ENCODE results near the gene RNF130.
"Not testable (repeated sequence)": the region's sequence is repeated elsewhere in the genome, so short reads cannot be mapped to it uniquely, and the experiment has no call there.

The RNF130 gene

GRCh38 chr5:180013678-180014077, 57.9 kb downstream of the RNF130 start:
- no peak for DNase-seq

- DNase-seq = no peak
Observed at GRCh38 chr5:180012316-180012715, 59.2 kb downstream of the RNF130 start.

- no peak for DNase-seq
Observed at GRCh38 chr5:180010636-180011035, 60.9 kb downstream of the RNF130 start.

GRCh38 chr5:180009581-180009980, 62.0 kb downstream of the RNF130 start:
- DNase-seq = no peak

GRCh38 chr5:180008433-180008832, 63.1 kb downstream of the RNF130 start:
- no peak for DNase-seq

GRCh38 chr5:180007582-180007981, 64.0 kb downstream of the RNF130 start:
- peak; percentile 86 for DNase-seq

GRCh38 chr5:180006141-180006540, 65.4 kb downstream of the RNF130 start:
- DNase-seq = no peak

- DNase-seq = no peak
Observed at GRCh38 chr5:180003127-180003526, 68.4 kb downstream of the RNF130 start.

- DNase-seq = no peak
Observed at GRCh38 chr5:180001742-180002141, 69.8 kb downstream of the RNF130 start.

- DNase-seq = no peak
Observed at GRCh38 chr5:180001136-180001535, 70.4 kb downstream of the RNF130 start.

GRCh38 chr5:179998485-179998884, 73.1 kb downstream of the RNF130 start:
- no peak for DNase-seq

GRCh38 chr5:179994583-179995323, 76.8 kb downstream of the RNF130 start:
- DNase-seq = no peak

- not testable (repeated sequence) for DNase-seq
Observed at GRCh38 chr5:179992855-179993254, 78.7 kb downstream of the RNF130 start.

GRCh38 chr5:179991106-179991505, 80.5 kb downstream of the RNF130 start:
- no peak for DNase-seq

GRCh38 chr5:179990525-179990924, 81.0 kb downstream of the RNF130 start:
- DNase-seq = not testable (repeated sequence)

- DNase-seq = no peak
Observed at GRCh38 chr5:179986328-179986727, 85.2 kb downstream of the RNF130 start.

GRCh38 chr5:179981636-179982035, 89.9 kb downstream of the RNF130 start:
- no peak for DNase-seq

GRCh38 chr5:179980767-179981166, 90.8 kb downstream of the RNF130 start:
- DNase-seq = no peak

GRCh38 chr5:179978792-179979191, 92.8 kb downstream of the RNF130 start:
- no peak for DNase-seq

GRCh38 chr5:179975713-179976134, 95.8 kb downstream of the RNF130 start:
- no peak for DNase-seq

GRCh38 chr5:179974946-179975712, 96.4 kb downstream of the RNF130 start:
- peak; percentile 71 for DNase-seq

GRCh38 chr5:179974246-179974945, 97.2 kb downstream of the RNF130 start:
- DNase-seq = peak; percentile 83

GRCh38 chr5:179973391-179973790, 98.2 kb downstream of the RNF130 start:
- no peak for DNase-seq

GRCh38 chr5:179969110-179969509, 102.4 kb downstream of the RNF130 start:
- DNase-seq = no peak
